Raji (cell line): Measurements from ENCODE around the gene DDX10.

ENCODE experiments used
- POLR2A ChIP-seq: IDR thresholded peaks from 2 replicates; pipeline ENCODE4 v1.6.1; 2011; ENCODE audit warnings: low read depth, low read length, control low read depth; ENCODE audit not compliant: insufficient read depth

DDX10 gene

DNA sequence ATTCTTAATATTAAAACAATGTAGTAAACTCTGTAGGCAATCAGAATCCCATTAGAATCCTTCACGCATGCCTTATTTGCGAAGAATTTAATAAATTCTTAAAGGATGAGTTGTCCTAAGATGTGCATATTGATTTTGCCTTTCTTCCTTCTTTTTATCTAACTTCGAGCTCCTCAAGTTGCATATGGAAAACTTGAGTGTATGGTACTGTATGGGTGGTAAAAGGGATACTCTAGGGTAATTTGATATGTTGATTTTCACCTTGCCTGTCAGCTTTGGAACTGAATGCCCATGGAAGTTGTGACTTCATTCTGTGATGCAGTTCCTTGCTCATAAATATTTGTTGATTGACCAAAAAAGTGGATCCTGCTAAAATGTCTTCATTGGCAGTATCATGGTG is 193.8 kb downstream of the DDX10 start:
- TF ChIP-seq POLR2A = no peak

DNA sequence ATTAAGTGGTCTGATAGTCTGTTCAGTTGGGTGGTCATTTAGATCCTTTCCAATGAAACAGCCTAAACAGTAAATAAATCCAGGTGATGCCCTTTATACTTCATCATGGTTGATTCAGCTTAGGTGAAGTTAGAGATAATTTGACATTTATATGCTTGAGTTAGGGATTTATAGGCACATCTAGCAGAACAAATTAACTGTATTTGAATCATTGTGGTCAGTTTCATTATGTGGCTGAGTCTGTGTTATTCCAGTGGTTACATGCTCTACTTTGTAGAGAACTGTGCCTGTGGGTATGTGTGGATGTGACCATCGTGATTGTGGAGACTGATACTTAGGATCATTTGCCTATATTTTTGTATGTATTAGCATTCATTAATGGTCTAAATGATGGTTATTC is 194.6 kb downstream of the DDX10 start:
- no peak for TF ChIP-seq POLR2A

DNA sequence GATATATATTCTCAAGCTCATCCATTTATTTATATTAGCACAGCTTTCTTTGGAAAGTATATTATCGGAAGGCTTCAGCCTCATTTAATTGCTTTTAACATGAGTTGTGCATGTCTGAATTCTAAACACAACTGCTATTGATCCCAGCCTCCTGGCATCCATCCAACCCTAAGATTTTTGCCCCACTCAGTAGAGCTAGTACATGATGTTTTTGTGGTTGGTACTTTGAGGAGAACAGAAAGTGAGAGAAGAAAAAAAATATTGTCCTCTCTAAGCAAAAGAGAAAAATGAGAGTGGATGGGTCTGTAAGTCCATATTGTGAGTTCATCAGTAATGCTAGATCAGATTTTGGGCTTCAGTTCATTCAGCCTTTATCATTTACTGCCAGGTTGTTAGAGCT is 198.7 kb downstream of the DDX10 start:
- no peak for TF ChIP-seq POLR2A

DNA sequence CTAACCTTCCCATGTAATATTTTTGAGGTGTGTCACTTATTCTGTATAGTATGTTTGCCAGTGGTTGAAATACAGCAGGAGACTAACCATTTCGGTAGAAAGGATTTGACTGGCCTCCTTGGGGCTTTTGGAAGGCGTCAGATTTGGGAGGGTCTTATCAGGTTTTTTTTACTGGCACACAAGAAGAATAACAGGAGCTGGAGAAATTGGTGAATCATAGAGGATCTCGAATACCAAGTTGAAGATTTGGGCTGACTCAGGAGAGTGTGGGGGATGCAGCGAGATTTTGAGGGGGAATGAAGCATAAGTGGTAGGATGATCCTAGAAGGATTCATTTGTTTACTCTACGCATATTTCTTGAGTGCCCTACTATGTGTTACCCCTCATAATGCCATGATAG is 200.5 kb downstream of the DDX10 start:
- no peak for TF ChIP-seq POLR2A

DNA sequence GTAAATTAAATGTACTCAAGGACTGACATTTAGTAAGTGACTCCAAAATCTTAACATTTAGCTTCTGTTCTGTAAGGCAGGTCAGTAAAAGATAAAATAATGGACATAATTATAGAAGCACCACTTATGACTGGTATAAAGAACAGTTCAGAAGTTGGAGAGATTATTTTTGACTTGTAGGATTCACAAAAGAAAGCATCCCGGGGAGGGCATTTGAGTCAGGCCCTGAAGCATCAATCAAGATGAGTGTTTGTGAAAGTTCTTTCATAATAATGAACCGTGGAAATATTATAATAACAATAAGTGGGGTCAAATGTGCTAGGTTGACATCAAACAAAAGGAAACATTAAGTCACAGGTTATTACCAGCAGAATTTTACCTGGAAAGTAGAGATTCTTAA is 201.9 kb downstream of the DDX10 start:
- TF ChIP-seq POLR2A = no peak

DNA sequence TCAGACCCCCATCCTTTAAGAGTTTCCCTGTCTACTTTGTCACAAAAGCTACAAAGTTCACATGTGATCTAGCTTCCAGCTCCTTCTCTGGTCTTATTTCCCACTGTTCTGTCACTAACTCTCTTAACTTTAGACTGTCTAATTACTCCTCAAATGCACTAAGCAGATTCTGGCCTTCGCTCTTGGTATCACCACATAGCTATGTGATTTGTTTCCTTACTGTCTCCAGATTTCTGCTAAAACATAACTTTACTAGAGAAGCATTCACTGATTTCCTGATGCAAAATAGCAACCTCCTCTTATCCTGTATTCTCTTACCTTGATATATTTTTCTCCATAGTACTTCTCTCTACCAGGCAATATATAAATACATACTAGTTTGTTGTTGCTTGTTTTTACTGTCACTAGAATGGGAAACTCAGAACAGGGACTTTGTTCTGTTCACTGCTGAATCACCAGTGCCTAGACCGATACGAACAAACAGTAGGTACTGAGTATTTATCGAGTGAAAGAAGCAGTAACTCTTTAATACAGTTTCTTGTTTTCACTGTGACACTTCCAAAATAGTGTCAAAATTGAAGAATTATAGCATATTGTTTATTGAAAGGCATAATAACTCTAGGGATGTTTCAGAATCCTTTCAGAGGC is 205.6 kb downstream of the DDX10 start:
- TF ChIP-seq POLR2A = no peak

DNA sequence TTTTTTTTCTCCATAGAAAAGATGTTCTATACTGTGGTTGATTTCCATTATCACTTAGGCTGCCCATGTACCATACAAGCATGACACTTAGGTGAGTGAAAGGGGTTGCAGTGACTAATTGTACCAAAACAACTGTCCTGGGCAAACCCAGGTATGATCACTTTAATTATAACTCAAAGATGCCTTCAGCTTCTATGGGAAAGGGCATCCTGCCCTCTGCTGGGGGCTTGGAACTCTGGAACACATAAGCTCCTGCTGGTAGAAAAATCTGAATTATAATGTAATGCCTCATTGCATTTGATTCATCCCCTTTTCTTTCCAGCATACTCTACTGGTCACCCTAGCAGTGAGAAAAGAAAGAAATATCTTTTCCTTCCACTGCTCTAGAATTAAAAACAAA is 206.3 kb downstream of the DDX10 start:
- TF ChIP-seq POLR2A = no peak

DNA sequence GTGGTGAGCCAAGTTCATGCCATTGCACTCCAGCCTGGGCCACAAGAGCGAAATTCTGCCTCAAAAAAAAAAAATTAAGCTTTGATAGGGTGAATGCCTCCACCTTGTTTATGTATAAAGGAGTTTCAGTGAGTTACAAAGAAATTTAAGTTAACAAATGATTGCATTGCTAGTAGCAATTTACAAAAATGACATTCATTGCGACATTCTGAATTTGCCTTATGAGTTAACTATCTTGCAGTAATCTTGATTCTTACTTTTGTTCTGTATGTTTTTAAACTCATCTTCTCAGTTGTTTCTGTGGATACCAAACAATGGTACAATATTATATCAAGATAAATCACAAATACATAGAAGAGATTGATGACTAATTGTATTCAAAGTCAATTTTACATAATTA is 207.0 kb downstream of the DDX10 start:
- TF ChIP-seq POLR2A = no peak

DNA sequence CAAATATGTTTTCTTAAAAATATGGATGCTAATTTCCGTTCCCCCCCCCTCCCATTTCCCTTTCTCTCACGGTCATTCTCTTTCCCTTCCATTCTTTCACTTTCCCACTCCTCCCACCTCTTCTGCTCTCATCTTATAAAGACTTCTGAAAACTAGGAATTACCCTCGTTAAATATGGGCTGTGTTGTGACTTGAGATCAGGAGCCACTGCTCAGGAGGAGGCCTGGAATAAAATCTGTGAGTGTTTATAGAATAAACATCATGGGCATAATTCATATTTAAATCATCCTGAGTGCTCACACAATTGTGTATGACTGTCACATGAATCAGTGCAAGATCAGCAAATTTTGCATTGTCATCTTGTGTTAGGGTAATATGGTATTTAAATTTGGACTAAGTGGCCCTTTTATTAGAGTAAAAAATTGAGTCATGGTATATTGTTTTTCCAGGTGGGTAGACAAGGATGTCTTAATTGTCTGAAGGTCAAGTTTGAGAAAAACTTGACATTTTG is 208.0 kb downstream of the DDX10 start:
- no peak for TF ChIP-seq POLR2A

DNA sequence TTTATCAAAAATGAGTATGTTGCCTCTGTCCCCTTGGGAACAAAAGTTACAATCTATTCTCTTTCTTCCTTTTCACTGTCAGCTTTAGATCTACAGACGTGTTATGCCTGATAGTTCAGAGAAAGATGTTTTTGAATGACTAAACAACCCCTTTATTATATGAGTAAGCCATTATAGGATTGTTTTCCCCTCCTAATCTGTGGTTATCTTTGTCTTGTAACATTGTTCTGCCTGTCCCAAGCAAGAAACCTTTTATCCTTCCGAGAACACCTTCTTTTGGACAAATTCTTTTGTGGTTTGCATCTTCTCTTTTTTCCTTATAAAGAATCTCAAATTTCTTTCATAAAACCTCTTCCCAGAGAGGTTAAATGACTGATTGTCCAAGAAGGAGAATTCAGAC is 208.4 kb downstream of the DDX10 start:
- no peak for TF ChIP-seq POLR2A

DNA sequence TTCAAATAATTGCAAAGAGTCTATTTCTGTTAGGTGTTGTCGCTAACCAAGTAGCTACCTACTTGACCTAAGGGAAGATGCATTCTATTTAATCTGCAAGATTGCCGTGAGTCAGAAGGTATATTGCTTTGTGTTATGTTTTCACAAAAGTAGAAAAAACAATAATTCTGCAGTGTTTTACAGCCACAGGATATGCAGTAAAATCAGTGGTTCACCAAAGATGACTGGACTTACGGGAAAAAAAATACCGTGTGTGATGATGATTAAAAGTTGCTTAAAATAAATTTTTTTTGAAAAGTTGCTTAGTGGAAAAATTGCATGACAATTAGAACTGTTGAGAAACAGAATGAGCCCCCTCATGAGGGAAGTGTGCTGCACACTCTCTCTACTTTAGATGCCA is 209.1 kb downstream of the DDX10 start:
- TF ChIP-seq POLR2A = no peak

DNA sequence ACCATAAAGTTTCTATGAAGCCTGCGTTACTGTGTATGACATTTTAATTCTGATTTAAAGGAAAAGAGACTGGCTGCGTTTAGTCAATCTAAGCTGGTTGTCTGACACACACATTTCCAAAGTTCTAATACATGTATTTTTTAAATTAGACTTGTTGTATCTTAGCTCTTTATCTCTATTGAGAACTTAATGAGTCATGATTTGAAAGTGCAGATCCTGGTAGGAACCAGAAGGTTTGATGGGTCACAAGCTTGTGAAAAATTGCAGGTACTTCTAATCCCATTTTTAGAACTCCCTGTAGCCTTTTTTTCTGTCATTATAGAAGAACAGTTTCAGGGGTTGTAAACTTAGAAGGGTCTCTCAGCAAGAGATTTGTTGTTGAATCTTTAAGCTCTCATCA is 210.3 kb downstream of the DDX10 start:
- TF ChIP-seq POLR2A = no peak

DNA sequence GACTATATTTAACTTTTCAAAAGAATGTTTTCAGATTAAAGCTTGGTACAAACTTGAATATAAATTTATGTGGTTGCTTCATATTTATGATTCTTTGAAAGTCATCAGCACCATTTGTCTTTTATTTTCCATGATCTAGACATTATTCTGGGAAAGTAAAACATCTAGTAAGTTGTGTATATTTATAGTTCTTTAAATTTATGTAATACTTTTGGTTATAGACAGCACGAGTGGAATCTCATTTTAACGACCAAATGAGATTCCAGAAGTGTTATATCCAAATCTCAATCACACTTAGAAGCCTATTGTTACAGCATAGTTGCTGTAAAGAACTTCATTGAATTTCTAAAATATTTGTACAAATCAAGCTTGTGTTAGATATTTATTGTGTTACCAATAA is 212.3 kb downstream of the DDX10 start:
- TF ChIP-seq POLR2A = no peak

DNA sequence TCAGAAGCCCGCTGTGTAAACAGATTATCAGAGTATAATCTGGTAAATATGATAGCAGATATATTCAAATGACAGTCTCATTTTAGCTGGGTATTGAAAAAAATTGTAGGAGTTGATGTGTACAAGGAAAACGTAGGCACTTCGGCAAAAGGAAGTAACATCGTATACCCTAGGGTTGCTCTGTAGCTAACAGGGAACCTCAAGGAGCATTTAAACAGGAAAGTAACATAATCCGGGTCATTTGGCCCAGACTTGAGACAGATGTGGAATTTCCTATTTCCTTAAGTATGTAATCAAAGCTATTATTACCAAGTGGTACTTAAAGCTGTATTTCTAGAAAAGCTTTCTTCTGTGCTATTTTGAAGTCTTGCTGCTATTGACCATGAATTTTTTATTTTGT is 215.6 kb downstream of the DDX10 start:
- TF ChIP-seq POLR2A = no peak

DNA sequence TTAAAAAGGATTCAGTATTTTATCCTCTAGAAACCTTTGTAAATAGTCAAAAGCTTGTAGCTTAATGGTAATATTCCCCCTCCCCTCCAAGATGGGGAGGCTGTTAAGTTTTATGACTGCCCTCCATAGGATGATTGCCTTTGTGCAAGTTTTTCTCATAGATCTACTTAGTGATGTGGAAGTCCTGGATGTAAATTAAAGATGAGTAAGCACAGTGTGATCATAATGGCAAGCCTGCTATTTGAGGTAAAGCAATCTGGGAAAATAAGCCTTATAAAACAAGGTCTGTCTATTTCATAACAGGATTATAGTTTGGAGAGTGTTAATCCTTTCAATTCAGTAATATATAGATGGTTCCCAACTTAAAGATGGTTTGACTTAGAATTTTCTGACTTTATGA is 216.3 kb downstream of the DDX10 start:
- TF ChIP-seq POLR2A = no peak

DNA sequence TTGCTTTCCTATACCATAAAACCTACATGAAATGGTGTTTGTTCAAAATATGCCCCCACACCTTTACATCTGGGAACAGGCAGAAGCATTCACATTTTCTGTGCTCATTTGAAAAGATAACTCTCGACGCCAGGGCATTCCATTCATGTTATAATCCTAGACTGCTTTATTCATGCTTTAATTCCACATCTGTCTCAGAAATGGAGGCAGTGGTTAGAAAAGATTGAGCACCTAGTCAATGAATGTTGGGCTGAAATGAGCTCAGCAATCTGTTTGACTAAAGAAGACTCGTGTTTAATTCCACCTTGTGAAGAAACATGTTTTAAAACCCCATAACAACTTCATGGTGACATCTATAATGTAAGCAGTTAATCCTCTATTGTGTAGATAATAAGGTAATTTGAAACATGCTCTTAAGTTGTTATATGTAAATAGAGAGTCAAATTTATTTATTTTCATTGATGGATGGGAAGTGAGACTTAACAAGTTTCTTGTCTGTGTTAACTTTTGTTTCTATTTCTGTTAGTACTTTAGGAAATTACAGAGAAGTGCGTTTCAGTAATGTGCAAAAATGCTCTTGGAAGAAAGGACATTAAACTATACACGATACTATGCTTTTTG is 217.5 kb downstream of the DDX10 start:
- no peak for TF ChIP-seq POLR2A
